GM19238 (cell line): Measurements from ENCODE around the gene HOXA3.
A peak's percentile ranks its signal among the peaks of the same experiment; 100 is the strongest.

Source experiments
- DNase-seq: peaks from one replicate; pipeline ENCODE4 v3.0.0; 2011; ENCODE audit warnings: low spot score; ENCODE audit not compliant: insufficient read length

Gene HOXA3

GRCh38 chr7:27156508-27156898 is 4.1 kb upstream of the HOXA3 start, which contains the start of gene HOXA7:
Gene HOXA7, minus strand, starts transcription at chr7:27156675. Its CDS starts 130 bp downstream, at chr7:27156545.
- no peak for DNase-seq

- no peak for DNase-seq
Observed at GRCh38 chr7:27155816-27156507, 3.6 kb upstream of the HOXA3 start.

DNA sequence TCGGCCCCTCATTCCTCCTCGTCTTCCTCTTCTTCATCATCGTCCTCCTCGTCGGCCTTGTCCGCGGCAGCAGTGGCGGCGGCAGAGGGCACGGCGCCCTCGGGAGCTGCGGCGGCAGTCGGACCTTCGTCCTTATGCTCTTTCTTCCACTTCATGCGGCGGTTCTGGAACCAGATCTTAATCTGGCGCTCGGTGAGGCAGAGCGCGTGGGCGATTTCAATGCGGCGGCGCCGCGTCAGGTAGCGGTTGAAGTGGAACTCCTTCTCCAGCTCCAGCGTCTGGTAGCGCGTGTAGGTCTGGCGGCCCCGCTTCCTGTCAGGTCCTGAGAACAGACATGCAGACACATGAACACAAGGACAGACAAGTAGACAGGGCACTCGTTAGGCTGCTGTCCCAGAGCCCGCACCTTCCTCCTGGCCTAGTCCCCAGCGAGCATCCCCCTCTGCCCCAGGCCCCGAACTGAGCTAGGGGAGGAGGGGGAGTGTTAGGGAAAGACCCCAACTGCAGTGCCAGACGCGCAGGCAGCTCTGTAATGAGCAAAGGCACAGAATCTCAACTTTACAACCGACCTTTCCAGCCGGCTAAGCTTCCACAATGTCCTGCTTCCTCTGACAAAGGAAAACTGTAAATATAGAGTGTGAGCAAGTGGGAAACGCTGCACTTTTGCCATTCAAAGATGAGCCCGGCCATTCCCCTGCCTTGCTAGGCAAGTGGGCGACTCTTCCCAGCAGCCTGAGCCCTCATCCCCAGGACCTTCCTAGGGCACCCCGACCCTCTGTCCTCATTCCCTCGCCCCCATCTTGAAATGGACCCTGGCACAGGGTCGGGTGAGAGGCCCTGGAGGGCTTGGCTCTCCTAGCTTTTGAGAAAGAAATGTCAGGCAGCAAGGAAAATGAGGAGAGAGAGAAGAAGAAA is 2.8 kb upstream of the HOXA3 start:
- no peak for DNase-seq

GRCh38 chr7:27154369-27154768 is 2.0 kb upstream of the HOXA3 start:
- no peak for DNase-seq

DNA sequence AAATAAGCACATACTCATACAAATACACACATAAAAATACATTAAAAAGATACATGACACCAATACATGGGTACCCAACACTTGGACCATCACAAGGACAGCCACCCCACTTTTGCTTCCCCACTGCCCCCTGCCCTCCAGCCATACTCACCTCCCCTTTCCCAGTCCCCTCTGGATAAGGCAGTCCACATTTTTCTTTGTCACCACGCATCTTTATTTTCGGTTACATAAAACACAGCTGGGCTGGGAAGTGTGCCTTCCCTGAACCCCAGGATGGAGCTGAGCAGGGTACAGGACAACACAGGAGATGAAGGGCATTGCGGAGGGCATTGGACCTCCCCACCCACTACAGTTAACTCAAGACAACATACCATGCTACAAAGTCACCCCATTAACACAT is 1.1 kb upstream of the HOXA3 start:
- DNase-seq, result no peak

GRCh38 chr7:27152816-27153442 is 546 bp upstream of the HOXA3 start:
- DNase-seq, result no peak

DNA sequence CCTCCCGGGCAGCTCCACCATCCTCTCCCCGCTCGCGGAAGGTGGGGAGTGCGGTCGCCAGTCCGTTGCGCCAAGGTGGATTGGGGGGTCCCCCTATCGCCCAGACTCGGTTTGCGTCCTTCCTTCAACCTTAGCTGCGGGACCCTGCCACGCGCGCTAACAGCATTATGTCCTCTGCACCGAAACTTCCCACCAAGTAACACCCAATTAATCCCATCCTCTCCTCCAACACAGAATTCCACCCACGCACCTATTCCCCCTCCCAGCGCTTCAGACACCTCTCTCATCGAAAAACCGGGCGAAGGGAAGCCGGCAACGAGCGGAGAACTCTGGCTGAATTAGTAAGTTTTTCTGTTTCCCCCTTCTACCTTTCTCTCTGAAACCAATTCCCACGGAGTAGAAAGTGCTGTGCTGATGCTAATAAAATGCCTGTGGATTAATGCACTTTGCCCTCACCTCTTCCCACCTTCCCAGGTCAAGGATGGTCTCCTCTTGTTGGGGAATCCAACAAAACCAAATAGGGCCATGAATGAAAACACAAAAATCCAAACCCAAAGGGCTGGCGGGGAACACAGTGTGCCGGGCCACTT is 947 bp downstream of the HOXA3 start:
- no peak for DNase-seq

- DNase-seq, result peak; percentile 84
Observed at GRCh38 chr7:27150568-27151340, 1.6 kb downstream of the HOXA3 start.

DNA sequence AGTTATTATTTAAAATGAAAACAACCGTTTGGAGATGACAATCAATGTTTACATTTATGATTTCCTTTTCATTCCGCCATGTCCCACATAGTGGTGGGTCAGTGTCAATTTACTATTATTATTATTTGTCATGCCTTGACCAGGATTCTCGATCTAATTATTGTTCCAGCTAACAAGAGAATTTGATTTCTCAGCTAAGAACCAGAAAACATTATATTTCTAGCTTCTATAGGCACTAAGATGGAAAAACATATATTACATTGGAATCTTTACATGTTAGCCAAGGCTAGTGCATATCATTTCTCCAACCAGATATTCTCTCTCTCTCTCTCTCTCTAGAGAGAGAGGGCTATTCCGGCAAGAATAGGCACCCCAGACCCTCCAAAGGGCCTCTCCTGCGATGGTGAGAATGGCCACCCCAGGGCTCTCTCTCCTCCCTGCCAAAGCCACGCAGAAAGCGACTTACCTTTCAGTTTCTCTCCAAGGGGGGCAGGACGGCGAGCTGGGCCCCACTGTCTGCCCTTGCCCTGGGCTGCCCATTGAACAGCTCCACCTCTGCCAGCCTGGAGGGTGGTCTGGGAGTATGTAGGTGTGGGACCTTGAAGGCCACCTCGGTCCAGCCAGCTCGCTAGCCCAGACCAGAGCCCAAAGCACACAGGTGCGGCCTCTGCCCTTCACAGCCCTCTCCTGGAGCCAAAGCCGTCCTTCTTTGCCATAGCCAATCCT is 2.4 kb downstream of the HOXA3 start:
- no peak for DNase-seq

DNA sequence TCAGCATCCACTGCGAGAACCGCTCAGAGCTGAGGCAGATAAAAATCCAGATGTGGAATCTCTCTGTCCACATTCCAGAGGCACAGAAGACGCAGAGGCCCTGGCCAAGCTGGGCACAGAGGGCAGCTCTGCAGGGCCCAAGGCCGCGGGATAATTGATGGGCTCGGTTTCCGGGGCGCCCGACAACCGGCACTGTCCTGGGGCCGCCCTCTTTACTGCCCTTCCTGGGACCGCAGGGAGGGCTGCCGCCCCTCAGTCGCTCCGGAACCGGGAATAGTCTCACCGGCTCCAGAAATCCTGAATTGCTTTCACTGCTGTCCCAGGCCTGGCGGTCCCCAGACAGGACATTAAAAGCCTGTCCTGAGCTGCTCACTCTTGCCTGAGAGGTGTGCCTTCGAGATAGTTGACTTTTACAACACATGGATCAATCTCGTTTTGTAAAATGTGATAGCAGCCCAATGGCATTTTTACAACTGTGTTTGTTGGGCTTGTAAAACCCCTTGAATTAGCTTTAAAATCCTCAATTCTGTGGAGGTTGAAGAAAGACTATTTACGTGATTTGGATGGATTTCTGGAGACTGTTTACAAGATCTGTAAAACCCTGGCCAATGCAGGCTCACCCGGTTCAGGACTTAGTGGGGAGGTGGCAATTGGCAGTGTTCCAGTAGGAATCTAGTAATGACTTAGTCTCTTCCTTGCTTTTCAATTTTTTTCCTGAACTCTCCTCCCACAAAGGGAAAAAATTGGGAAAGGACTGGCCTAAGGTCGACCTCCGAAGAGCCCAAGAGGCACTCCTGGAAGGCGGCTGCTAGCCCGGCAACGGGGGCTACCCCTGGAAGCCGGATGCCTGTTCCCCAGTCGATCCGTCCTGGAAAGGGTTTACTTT is 3.4 kb downstream of the HOXA3 start:
- no peak for DNase-seq

GRCh38 chr7:27148031-27148755 is 4.2 kb downstream of the HOXA3 start:
- DNase-seq, result no peak

- no peak for DNase-seq
Observed at GRCh38 chr7:27147199-27148030, 5.0 kb downstream of the HOXA3 start, which contains the start of gene HOXA6. Gene HOXA6, minus strand, starts transcription at chr7:27147774. Its CDS starts 25 bp downstream, at chr7:27147749.

- no peak for DNase-seq
Observed at GRCh38 chr7:27146491-27147198, 5.7 kb downstream of the HOXA3 start.

DNA sequence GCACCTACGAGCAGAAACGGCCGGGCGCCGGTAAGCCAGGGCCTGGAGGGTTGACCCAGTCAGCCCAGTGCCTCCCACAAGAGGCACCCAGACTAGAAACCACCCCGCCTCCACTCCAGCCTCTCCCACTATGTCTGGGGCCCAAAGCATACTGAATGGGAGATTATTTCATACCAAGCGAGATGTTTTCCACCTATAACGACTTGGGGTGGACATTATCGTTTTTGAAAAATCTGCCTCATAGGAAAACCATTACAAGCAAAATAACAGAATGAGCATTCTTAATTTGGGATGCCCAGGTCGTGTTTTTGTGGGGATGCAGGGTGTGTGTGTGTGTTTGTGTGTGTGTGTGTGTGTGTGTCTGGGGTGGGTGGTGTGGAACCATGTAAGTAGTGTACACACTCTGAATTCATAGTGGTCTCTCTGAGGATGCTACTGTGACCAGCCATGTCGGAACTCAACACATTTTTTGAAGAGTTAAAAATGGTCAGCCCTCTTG is 6.4 kb downstream of the HOXA3 start:
- DNase-seq, result no peak

DNA sequence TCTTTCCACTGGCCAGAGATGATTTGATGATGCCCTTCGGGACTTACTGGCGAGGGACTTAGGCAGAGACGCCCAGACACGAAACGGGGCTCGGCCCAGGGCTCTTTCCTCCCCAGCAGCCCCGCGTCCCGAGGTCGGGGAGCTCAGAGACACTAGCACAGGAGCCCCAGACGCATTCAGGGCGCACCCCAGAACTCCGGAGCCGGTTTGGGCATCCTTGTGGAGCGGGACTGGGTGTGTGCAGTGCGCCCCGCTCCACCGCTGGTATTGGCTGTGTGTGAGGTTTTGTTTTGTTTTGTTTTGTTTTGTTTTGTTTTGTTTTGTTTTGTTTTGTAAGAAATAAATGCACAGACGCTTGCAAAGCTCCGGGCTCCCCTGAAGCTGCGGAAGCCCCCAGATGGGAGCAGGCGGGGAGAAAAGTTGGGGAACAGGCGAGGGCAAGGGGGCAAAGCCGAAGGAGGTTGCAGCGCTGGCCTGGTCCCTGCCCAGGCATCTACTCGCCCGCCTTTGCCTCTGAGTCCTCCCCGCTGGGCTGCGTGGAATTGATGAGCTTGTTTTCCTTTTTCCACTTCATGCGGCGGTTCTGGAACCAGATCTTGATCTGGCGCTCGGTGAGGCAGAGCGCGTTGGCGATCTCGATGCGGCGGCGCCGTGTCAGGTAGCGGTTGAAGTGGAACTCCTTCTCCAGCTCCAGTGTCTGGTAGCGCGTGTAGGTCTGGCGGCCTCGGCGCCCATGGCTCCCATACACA is 7.0 kb downstream of the HOXA3 start:
- no peak for DNase-seq

DNA sequence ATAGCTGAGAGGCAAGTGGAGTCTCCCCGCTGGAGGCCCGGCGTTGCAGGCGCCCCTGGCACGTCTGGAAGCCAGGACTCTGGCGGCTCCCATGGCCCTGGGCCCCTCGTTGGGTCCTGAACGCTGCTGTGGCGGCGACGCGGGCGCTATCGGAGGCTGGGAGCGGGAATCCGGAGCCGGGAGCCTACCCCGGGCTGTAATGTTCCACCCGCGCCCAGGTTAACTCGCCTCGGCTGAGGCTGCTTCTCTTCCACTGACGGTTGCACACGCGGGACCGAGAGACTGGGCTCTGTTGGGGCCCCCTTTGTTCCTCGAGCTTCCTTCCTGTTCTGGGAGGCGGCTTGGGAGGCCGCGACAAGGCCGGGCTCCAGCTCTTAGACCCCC is 7.6 kb downstream of the HOXA3 start:
- DNase-seq, result no peak
